ENCODE measurements around the gene DCAF11. TPM values are rescaled to one million over a fixed set of nuclear protein-coding genes. Genes with fewer than 3 reads are reported as not detected.

Gene DCAF11
- total and polyA plus RNA-seq, 4 donors: 59.5 to 66.9 (median 63.1) TPM

DNA sequence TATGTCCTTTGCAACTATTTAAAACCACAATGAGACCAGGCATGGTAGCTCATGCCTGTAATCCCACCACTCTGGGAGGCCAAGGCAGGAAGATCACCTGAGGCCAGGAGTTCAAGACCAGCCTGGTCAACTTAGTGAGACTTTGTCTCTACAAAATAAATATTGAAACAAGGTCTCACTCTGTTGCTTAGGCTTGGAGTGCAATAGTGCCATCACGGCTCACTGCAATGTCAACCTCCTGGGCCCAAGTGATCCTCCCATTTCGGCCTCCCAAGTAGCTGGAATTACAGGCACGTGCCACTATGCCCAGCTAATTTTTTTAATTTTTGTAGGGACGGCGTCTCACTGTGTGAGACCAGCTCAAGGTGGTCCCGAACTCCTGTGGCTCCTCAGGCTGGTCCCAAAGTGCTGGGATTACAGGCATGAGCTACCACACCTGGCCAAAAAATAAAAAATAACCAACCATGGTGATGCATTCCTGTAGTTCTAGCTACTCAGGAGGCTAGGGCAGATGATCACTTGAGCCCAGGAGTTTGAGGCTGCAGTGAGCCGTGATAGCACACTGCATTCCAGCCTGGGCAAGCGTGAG is 14.9 kb downstream of the DCAF11 start:
- 99% methylated on average over 4 of the region's 8 CpGs for WGBS (ENCODE audit: insufficient coverage)
- Histone ChIP-seq H3K4me3 (ENCODE audit: low read depth, low read length) (no peak overlapping the region), H3K27me3 (ENCODE audit: control insufficient read depth, insufficient read depth, low read length) (no peaks in the 10 kb centered on the region), H3K4me1 (ENCODE audit: control insufficient read depth, insufficient read depth, low read length) (no peaks in the 10 kb centered on the region), H3K9me3 (ENCODE audit: control insufficient read depth, insufficient read depth, low read length) (no peaks in the 10 kb centered on the region), H3K36me3 (ENCODE audit: control insufficient read depth, insufficient read depth, low read length) (peaks cover 12% of the 10 kb centered on the region), H3K27ac (ENCODE audit: low read depth, low read length) (no peak overlapping the region)
- DNase-seq (ENCODE audit: low read depth in 4 of 6, low spot score in 6 of 6): no peak

- peaks cover 4% of the 10 kb centered on the region for H3K4me1 ChIP-seq (ENCODE audit: control insufficient read depth, insufficient read depth, low read length)
- no peaks in the 10 kb centered on the region for H3K27me3 ChIP-seq (ENCODE audit: control insufficient read depth, insufficient read depth, low read length)
- no peaks in the 10 kb centered on the region for H3K9me3 ChIP-seq (ENCODE audit: control insufficient read depth, insufficient read depth, low read length)
- peaks cover 12% of the 10 kb centered on the region for H3K36me3 ChIP-seq (ENCODE audit: control insufficient read depth, insufficient read depth, low read length)
- no peak within 1 kb of the TSS for H3K4me3 ChIP-seq (ENCODE audit: low read depth, low read length)
- WGBS (ENCODE audit: insufficient coverage): 89% methylated on average over 4 of the region's 5 CpGs
- DNase-seq (ENCODE audit: low read depth in 4 of 6, low spot score in 6 of 6): no peak
- H3K27ac ChIP-seq (ENCODE audit: low read depth, low read length): no peak within 1 kb of the TSS
Measured at GRCh38 chr14:24130380-24130716, 15.8 kb downstream of the DCAF11 start, which contains the start of gene FITM1. Gene FITM1 (plus strand): TSS chr14:24130659. CDS start chr14:24131564, 905 bp downstream.

- Histone ChIP-seq H3K4me3 (ENCODE audit: low read depth, low read length) (no peak overlapping the region), H3K9me3 (ENCODE audit: control insufficient read depth, insufficient read depth, low read length) (no peaks in the 10 kb centered on the region), H3K4me1 (ENCODE audit: control insufficient read depth, insufficient read depth, low read length) (peaks cover 7% of the 10 kb centered on the region), H3K36me3 (ENCODE audit: control insufficient read depth, insufficient read depth, low read length) (peaks cover 12% of the 10 kb centered on the region), H3K27me3 (ENCODE audit: control insufficient read depth, insufficient read depth, low read length) (no peaks in the 10 kb centered on the region), H3K27ac (ENCODE audit: low read depth, low read length) (no peak overlapping the region)
- 73% methylated on average over 6 of the region's 7 CpGs for WGBS (ENCODE audit: insufficient coverage)
- DNase-seq (ENCODE audit: low read depth in 4 of 6, low spot score in 6 of 6): no peak
Measured at GRCh38 chr14:24130717-24131548, 16.4 kb downstream of the DCAF11 start.

GRCh38 chr14:24131549-24131966 is 17.0 kb downstream of the DCAF11 start:
- no peak overlapping the region for H3K27ac ChIP-seq (ENCODE audit: low read depth, low read length)
- no peak for DNase-seq (ENCODE audit: low read depth in 4 of 6, low spot score in 6 of 6)

DNA sequence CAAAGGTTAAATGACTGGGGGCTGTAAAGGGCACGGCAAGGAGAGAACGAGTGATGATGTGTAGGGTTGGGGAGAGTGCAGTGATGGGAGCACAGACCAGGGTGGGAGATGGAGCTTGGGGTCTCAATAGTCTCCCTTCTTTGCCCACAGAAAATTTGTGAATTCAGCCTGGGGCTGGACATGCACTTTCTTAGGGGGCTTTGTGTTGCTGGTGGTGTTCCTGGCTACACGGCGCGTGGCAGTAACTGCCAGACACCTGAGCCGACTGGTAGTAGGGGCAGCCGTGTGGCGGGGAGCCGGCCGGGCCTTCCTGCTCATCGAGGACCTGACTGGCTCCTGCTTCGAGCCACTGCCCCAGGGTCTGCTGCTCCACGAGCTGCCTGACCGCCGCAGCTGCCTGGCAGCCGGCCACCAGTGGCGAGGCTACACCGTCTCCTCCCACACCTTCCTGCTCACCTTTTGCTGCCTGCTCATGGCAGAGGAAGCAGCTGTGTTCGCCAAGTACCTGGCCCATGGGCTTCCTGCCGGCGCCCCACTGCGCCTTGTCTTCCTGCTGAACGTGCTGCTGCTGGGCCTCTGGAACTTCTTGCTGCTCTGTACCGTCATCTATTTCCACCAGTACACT is 17.6 kb downstream of the DCAF11 start:
- DNase-seq (ENCODE audit: low read depth in 4 of 6, low spot score in 6 of 6): no peak
- Histone ChIP-seq H3K36me3 (ENCODE audit: control insufficient read depth, insufficient read depth, low read length) (peaks cover 14% of the 10 kb centered on the region), H3K4me3 (ENCODE audit: low read depth, low read length) (no peak overlapping the region), H3K27me3 (ENCODE audit: control insufficient read depth, insufficient read depth, low read length) (no peaks in the 10 kb centered on the region), H3K27ac (ENCODE audit: low read depth, low read length) (no peak overlapping the region), H3K4me1 (ENCODE audit: control insufficient read depth, insufficient read depth, low read length) (peaks cover 16% of the 10 kb centered on the region), H3K9me3 (ENCODE audit: control insufficient read depth, insufficient read depth, low read length) (no peaks in the 10 kb centered on the region)
- WGBS (ENCODE audit: insufficient coverage): 84% methylated on average over 24 of the region's 24 CpGs

More at GRCh38 chr14:24131549-24131966, 17.0 kb downstream of the DCAF11 start:
- Histone ChIP-seq H3K27me3 (ENCODE audit: control insufficient read depth, insufficient read depth, low read length) (no peaks in the 10 kb centered on the region), H3K4me1 (ENCODE audit: control insufficient read depth, insufficient read depth, low read length) (peaks cover 10% of the 10 kb centered on the region), H3K4me3 (ENCODE audit: low read depth, low read length) (no peak overlapping the region), H3K9me3 (ENCODE audit: control insufficient read depth, insufficient read depth, low read length) (no peaks in the 10 kb centered on the region), H3K36me3 (ENCODE audit: control insufficient read depth, insufficient read depth, low read length) (peaks cover 12% of the 10 kb centered on the region)
- 86% methylated on average over 13 of the region's 15 CpGs for WGBS (ENCODE audit: insufficient coverage)

GRCh38 chr14:24132976-24133375 is 18.4 kb downstream of the DCAF11 start:
- Histone ChIP-seq H3K4me3 (ENCODE audit: low read depth, low read length) (no peak overlapping the region), H3K4me1 (ENCODE audit: control insufficient read depth, insufficient read depth, low read length) (peaks cover 24% of the 10 kb centered on the region), H3K27me3 (ENCODE audit: control insufficient read depth, insufficient read depth, low read length) (no peaks in the 10 kb centered on the region), H3K9me3 (ENCODE audit: control insufficient read depth, insufficient read depth, low read length) (no peaks in the 10 kb centered on the region), H3K36me3 (ENCODE audit: control insufficient read depth, insufficient read depth, low read length) (peaks cover 22% of the 10 kb centered on the region), H3K27ac (ENCODE audit: low read depth, low read length) (no peak overlapping the region)
- DNase-seq (ENCODE audit: low read depth in 4 of 6, low spot score in 6 of 6): no peak
- WGBS (ENCODE audit: insufficient coverage): no CpG with 5 or more reads among the region's 2 CpGs

DNA sequence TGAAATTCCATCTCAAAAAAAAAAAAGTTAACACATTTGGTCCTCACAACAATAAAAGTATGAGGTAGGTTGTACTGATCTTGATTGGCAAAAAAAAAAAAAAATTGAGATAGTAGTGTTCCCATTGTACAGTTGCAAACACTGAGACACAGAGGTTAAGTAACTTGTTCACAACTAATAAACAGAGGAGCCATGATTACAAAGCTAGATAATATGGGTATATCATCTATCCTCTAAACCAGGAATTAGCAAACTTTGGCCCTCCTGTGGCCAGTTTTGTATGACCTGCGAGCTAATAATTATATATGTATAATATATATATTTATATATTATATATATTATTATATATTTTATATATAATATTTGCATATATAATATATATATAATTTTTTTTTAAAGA is 19.2 kb downstream of the DCAF11 start:
- Histone ChIP-seq H3K27me3 (ENCODE audit: control insufficient read depth, insufficient read depth, low read length) (no peaks in the 10 kb centered on the region), H3K9me3 (ENCODE audit: control insufficient read depth, insufficient read depth, low read length) (no peaks in the 10 kb centered on the region), H3K36me3 (ENCODE audit: control insufficient read depth, insufficient read depth, low read length) (peaks cover 29% of the 10 kb centered on the region), H3K4me1 (ENCODE audit: control insufficient read depth, insufficient read depth, low read length) (peaks cover 29% of the 10 kb centered on the region), H3K27ac (ENCODE audit: low read depth, low read length) (no peak overlapping the region), H3K4me3 (ENCODE audit: low read depth, low read length) (no peak overlapping the region)
- no peak for DNase-seq (ENCODE audit: low read depth in 4 of 6, low spot score in 6 of 6)
- WGBS (ENCODE audit: insufficient coverage): no CpG with 5 or more reads among the region's 1 CpG

GRCh38 chr14:24135584-24135833 is 20.9 kb downstream of the DCAF11 start:
- peaks cover 44% of the 10 kb centered on the region for H3K4me1 ChIP-seq (ENCODE audit: control insufficient read depth, insufficient read depth, low read length)
- no peaks in the 10 kb centered on the region for H3K9me3 ChIP-seq (ENCODE audit: control insufficient read depth, insufficient read depth, low read length)
- peaks cover 39% of the 10 kb centered on the region for H3K36me3 ChIP-seq (ENCODE audit: control insufficient read depth, insufficient read depth, low read length)
- H3K4me3 ChIP-seq (ENCODE audit: low read depth, low read length): peak overlapping the region; percentile 80
- 4% methylated on average over 9 of the region's 9 CpGs for WGBS (ENCODE audit: insufficient coverage)
- no peaks in the 10 kb centered on the region for H3K27me3 ChIP-seq (ENCODE audit: control insufficient read depth, insufficient read depth, low read length)
- H3K27ac ChIP-seq (ENCODE audit: low read depth, low read length): peak overlapping the region; percentile 22
- DNase-seq (ENCODE audit: low read depth in 4 of 6, low spot score in 6 of 6): no peak

- H3K9me3 ChIP-seq (ENCODE audit: control insufficient read depth, insufficient read depth, low read length): no peaks in the 10 kb centered on the region
- under 1% methylated on average over 72 of the region's 75 CpGs for WGBS (ENCODE audit: insufficient coverage)
- peak within 1 kb of the TSS; percentile 27 for H3K27ac ChIP-seq (ENCODE audit: low read depth, low read length)
- H3K4me1 ChIP-seq (ENCODE audit: control insufficient read depth, insufficient read depth, low read length): peaks cover 49% of the 10 kb centered on the region
- DNase-seq (ENCODE audit: low read depth in 4 of 6, low spot score in 6 of 6): peak; percentile 58 to 96 (median 81)
- H3K4me3 ChIP-seq (ENCODE audit: low read depth, low read length): peak within 1 kb of the TSS; percentile 80
- no peaks in the 10 kb centered on the region for H3K27me3 ChIP-seq (ENCODE audit: control insufficient read depth, insufficient read depth, low read length)
- peaks cover 39% of the 10 kb centered on the region for H3K36me3 ChIP-seq (ENCODE audit: control insufficient read depth, insufficient read depth, low read length)
Measured at GRCh38 chr14:24135834-24136683, 21.5 kb downstream of the DCAF11 start, which contains the start of gene PSME1. Gene PSME1 (plus strand): TSS chr14:24136194. CDS start chr14:24136263, 69 bp downstream.

Measured in spinal cord (tissue), 10 donors.